K562 (cell line): ENCODE data around the gene LGALS7. TPM values are rescaled to one million over a fixed set of nuclear protein-coding genes. Genes with fewer than 3 reads are reported as not detected.

Source experiments
- DMBX1 ChIP-seq: fragments of 250-450 bp; sonication (Bioruptor Pico); IDR thresholded peaks from 2 replicates; pipeline ENCODE4 v1.8.0; 2022; ENCODE audit warnings: inconsistent platforms, mild to moderate bottlenecking, moderate library complexity, borderline replicate concordance
- ESRRB ChIP-seq: fragments of 250-450 bp; sonication (Bioruptor Pico); IDR thresholded peaks from 2 replicates; pipeline ENCODE4 v1.5.0; 2020; ENCODE audit warnings: mild to moderate bottlenecking, moderate library complexity, borderline replicate concordance
- FOXJ3 ChIP-seq: sonication (generic); formaldehyde crosslinking; IDR thresholded peaks from 2 replicates; pipeline ENCODE4 v1.4.0; 2020; ENCODE audit warnings: mild to moderate bottlenecking, missing genetic modification reagents
- MECOM ChIP-seq: fragments of 250-450 bp; sonication (Bioruptor Pico); IDR thresholded peaks from 2 replicates; pipeline ENCODE4 v1.8.0; 2022; ENCODE audit warnings: inconsistent platforms
- NCOA4 ChIP-seq: fragments of 450-650 bp; IDR thresholded peaks from 2 replicates; pipeline ENCODE4 v1.6.1; 2018; ENCODE audit warnings: mild to moderate bottlenecking; ENCODE audit not compliant: partially characterized antibody
- NFATC3 ChIP-seq: fragments of 450-650 bp; IDR thresholded peaks from 2 replicates; pipeline ENCODE4 v1.6.1; 2017; ENCODE audit warnings: mild to moderate bottlenecking
- SAFB2 ChIP-seq: fragments of 200-400 bp; formaldehyde crosslinking; IDR thresholded peaks from 2 replicates; pipeline ENCODE4 v1.6.1; 2018; ENCODE audit warnings: borderline replicate concordance, low read length, low read depth, moderate library complexity; ENCODE audit not compliant: severe bottlenecking
- SRSF9 ChIP-seq: fragments of 200-400 bp; formaldehyde crosslinking; IDR thresholded peaks from 2 replicates; pipeline ENCODE4 v1.6.1; 2017; ENCODE audit warnings: low read depth, low read length, borderline replicate concordance
- TAL1 ChIP-seq: fragments of 450-650 bp; IDR thresholded peaks from 2 replicates; pipeline ENCODE4 v1.6.1; 2016; ENCODE audit warnings: mild to moderate bottlenecking
- YBX1 ChIP-seq: fragments of 450-650 bp; IDR thresholded peaks from 2 replicates; pipeline ENCODE4 v1.7.1; 2016; ENCODE audit warnings: mild to moderate bottlenecking
- YY1 ChIP-seq, 3 experiments: IDR thresholded peaks; 2 replicates each; pipeline ENCODE4 v1.6.1; 2011; ENCODE audit warnings: low read length in 2 of 3, mild to moderate bottlenecking in 2 of 3, moderate library complexity in 2 of 3, borderline replicate concordance in 1 of 3, control low read depth in 1 of 3, low read depth in 1 of 3; ENCODE audit not compliant: insufficient read depth in 3 of 3, insufficient replicate concordance in 2 of 3, control insufficient read depth in 1 of 3, insufficient read length in 1 of 3; ENCODE audit errors: extremely low read depth in 1 of 3
- ZNF175 ChIP-seq: fragments of 200-800 bp; sonication (Bioruptor generic); IDR thresholded peaks from 2 replicates; pipeline ENCODE4 v1.6.1; 2016; ENCODE audit warnings: low read depth, mild to moderate bottlenecking, missing genetic modification characterization, missing compliant biosample characterization
- ZNF584 ChIP-seq: fragments of 200-800 bp; sonication (Bioruptor generic); IDR thresholded peaks from 2 replicates; pipeline ENCODE4 v1.6.1; 2016; ENCODE audit warnings: low read depth, mild to moderate bottlenecking, missing genetic modification characterization, missing compliant biosample characterization
- ZNF668 ChIP-seq: fragments of 250-450 bp; sonication (Bioruptor Pico); IDR thresholded peaks from 2 replicates; pipeline ENCODE4 v1.8.0; 2022; ENCODE audit warnings: mild to moderate bottlenecking, inconsistent platforms
- polyA plus RNA-seq, 8 experiments: library from polyadenylated mRNA; depleted of rRNA in 4 of 8; stranded (reverse) in 5 of 8; unstranded in 3 of 8; fragments of >200 nt; fragmentation: Nextera tagmentation in 2 of 8; fragmentation: Illumina TruSeq in 1 of 8; extraction: Ambion mirVana in 2 of 8; extraction: Trizol in 1 of 8; gene quantifications; 2 replicates each; pipeline versions ENCODE4 v1.2.1 to v1.2.3, GENCODE V29; 2011 to 2014; ENCODE audit warnings: inconsistent platforms in 1 of 8, missing spikeins in 1 of 8
- total RNA-seq, 7 experiments: library from RNA; depleted of rRNA in 6 of 7; stranded (reverse); fragments of >200 nt in 6 of 7; fragmentation: Illumina TruSeq in 2 of 7; extraction: Trizol in 2 of 7; gene quantifications; 2 replicates each; pipeline versions ENCODE4 v1.2.1 to v1.2.3, GENCODE V29; 2011 to 2021; ENCODE audit warnings: low replicate concordance in 1 of 7
- TF ChIP-seq, protein P1 (sequence below), 2 experiments: fragments of 450-650 bp; formaldehyde crosslinking in 1 of 2; IDR thresholded peaks; 2 replicates each; pipeline versions ENCODE4 v1.4.0 to v1.6.1; 2014 to 2020; ENCODE audit warnings: mild to moderate bottlenecking in 2 of 2, borderline replicate concordance in 1 of 2, low read depth in 1 of 2
- TF ChIP-seq, protein P2 (sequence below), 2 experiments: fragments of 200-800 bp in 1 of 2; sonication (Bioruptor generic) in 1 of 2; sonication (generic) in 1 of 2; formaldehyde crosslinking in 1 of 2; IDR thresholded peaks in 1 of 2; conservative IDR thresholded peaks in 1 of 2; 2 replicates each; pipeline versions ENCODE4 v1.5.0 to v1.6.1; 2016 to 2020; ENCODE audit warnings: missing compliant biosample characterization in 1 of 2, missing genetic modification characterization in 1 of 2, missing genetic modification reagents in 1 of 2

LGALS7 gene
- total and polyA plus RNA-seq, 9 of the 15 experiments (the other 6 are each of a cell fraction or from before 2014, with no cell fraction given): not detected

DNA sequence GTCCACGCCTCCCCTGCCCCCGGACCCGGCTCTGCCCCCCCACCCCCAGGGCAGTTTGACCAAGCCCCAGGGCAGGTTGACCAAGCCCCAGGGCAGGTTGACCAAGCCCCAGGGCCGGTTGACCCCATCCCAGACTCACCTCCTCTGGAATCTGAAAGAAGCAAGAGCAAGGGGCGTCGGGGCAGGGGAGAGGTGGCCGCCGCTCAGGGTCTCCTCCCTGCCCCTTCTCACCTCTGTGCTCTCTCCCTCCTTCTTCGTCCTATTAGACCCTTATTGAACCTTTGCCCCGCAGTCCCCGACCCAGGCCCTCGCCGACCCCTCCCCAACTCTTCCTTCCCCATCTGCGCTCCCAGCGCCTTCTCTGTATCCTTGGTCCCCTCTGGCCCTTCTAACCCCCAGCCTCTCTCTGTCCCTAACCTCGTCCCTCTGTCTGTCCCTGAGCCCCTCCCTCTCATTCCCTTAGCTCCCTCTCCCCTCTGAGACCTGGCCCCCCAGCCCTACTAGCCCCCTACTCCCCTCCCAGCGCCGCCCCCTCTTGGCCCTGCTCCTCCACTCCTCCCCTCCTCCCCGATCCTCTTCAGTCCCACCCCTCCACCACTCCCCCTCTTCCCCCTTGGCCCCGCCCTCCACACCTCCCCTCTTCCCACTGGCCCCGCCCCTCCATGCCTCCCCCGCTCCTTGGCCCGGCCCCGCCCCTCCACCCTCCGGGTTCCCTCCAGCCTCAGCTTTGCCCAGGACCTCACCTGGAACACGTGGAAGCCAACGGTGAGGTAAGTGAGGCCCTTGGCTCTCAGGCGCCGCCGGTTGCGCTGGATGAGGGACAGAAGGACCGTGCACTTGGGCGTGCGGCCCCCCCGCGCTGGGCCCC is 36.7 kb downstream of the LGALS7 start (continued):
- TF ChIP-seq, protein P1, sequence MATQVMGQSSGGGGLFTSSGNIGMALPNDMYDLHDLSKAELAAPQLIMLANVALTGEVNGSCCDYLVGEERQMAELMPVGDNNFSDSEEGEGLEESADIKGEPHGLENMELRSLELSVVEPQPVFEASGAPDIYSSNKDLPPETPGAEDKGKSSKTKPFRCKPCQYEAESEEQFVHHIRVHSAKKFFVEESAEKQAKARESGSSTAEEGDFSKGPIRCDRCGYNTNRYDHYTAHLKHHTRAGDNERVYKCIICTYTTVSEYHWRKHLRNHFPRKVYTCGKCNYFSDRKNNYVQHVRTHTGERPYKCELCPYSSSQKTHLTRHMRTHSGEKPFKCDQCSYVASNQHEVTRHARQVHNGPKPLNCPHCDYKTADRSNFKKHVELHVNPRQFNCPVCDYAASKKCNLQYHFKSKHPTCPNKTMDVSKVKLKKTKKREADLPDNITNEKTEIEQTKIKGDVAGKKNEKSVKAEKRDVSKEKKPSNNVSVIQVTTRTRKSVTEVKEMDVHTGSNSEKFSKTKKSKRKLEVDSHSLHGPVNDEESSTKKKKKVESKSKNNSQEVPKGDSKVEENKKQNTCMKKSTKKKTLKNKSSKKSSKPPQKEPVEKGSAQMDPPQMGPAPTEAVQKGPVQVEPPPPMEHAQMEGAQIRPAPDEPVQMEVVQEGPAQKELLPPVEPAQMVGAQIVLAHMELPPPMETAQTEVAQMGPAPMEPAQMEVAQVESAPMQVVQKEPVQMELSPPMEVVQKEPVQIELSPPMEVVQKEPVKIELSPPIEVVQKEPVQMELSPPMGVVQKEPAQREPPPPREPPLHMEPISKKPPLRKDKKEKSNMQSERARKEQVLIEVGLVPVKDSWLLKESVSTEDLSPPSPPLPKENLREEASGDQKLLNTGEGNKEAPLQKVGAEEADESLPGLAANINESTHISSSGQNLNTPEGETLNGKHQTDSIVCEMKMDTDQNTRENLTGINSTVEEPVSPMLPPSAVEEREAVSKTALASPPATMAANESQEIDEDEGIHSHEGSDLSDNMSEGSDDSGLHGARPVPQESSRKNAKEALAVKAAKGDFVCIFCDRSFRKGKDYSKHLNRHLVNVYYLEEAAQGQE (IDR thresholded peaks at IDR 0.05; ENCODE audit: borderline replicate concordance): no peak
- TF ChIP-seq, protein P1 (CRISPR knock-in tag; IDR thresholded peaks at IDR 0.05; ENCODE audit: low read depth): no peak
- TF ChIP-seq ZNF584 (CRISPR knock-in tag) (no peak), SAFB2 (no peak), NCOA4 (peak; percentile 15), FOXJ3 (CRISPR knock-in tag) (no peak), YY1 (IDR thresholded peaks at IDR 0.05; ENCODE audit: borderline replicate concordance in 1 of 3, control insufficient read depth in 1 of 3, extremely low read depth in 1 of 3, insufficient read depth in 3 of 3, insufficient read length in 1 of 3, insufficient replicate concordance in 2 of 3, low read depth in 1 of 3, low read length in 2 of 3) (no peak), ESRRB (no peak), SRSF9 (no peak), MECOM (no peak), DMBX1 (CRISPR knock-in tag) (no peak), TAL1 (no peak), ZNF175 (CRISPR knock-in tag) (no peak), NFATC3 (no peak), YBX1 (no peak), ZNF668 (CRISPR knock-in tag) (no peak)
- TF ChIP-seq, protein P2, sequence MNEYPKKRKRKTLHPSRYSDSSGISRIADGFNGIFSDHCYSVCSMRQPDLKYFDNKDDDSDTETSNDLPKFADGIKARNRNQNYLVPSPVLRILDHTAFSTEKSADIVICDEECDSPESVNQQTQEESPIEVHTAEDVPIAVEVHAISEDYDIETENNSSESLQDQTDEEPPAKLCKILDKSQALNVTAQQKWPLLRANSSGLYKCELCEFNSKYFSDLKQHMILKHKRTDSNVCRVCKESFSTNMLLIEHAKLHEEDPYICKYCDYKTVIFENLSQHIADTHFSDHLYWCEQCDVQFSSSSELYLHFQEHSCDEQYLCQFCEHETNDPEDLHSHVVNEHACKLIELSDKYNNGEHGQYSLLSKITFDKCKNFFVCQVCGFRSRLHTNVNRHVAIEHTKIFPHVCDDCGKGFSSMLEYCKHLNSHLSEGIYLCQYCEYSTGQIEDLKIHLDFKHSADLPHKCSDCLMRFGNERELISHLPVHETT (CRISPR knock-in tag; conservative IDR thresholded peaks at IDR 0.05 in 1 of 2, IDR thresholded peaks at IDR 0.05 in 1 of 2): 0 out of 4 replicates have a peak, but pooled peaks of 1 of the 2 experiments have one; percentile 44
